Measurements from ENCODE around the gene LRP8. TPM values are rescaled to one million over a fixed set of nuclear protein-coding genes. Genes with fewer than 3 reads are reported as not detected.

Gene LRP8
- total RNA-seq, 1 donor: 27.6 TPM

GRCh38 chr1:53315046-53315445 lies 12.8 kb downstream of the LRP8 start:
- TF ChIP-seq, protein P1, sequence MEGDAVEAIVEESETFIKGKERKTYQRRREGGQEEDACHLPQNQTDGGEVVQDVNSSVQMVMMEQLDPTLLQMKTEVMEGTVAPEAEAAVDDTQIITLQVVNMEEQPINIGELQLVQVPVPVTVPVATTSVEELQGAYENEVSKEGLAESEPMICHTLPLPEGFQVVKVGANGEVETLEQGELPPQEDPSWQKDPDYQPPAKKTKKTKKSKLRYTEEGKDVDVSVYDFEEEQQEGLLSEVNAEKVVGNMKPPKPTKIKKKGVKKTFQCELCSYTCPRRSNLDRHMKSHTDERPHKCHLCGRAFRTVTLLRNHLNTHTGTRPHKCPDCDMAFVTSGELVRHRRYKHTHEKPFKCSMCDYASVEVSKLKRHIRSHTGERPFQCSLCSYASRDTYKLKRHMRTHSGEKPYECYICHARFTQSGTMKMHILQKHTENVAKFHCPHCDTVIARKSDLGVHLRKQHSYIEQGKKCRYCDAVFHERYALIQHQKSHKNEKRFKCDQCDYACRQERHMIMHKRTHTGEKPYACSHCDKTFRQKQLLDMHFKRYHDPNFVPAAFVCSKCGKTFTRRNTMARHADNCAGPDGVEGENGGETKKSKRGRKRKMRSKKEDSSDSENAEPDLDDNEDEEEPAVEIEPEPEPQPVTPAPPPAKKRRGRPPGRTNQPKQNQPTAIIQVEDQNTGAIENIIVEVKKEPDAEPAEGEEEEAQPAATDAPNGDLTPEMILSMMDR (IDR thresholded peaks at IDR 0.05; ENCODE audit: insufficient read depth, low read depth, low read length): no peak
- no peak overlapping the region for H3K4me3 ChIP-seq (ENCODE audit: low read depth, low read length)
- DNase-seq (ENCODE audit: low read depth): no peak

DNA sequence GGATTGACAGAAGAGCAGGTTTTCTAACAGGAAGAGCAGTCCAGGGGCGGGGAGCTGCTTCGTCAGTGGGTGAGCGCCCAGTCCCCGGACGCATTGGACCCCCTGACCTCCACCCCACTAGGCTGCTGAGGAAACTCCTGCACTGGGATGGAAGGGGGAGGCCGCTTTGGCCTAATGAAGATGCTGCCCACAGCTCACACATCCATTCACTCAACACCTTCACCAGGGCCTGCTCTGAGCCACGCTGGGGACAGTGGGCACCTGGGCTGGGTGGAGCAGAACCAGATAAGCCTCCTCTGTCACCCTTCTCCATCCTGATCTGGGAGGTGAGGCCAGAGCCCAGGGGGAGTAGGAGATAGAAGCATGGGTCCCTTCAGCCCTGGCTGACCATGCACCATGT lies 13.3 kb downstream of the LRP8 start:
- no peak overlapping the region for H3K4me3 ChIP-seq (ENCODE audit: low read depth, low read length)
- no peak for DNase-seq (ENCODE audit: low read depth)
- TF ChIP-seq, protein P1 (IDR thresholded peaks at IDR 0.05; ENCODE audit: insufficient read depth, low read depth, low read length): no peak

- TF ChIP-seq, protein P1 (IDR thresholded peaks at IDR 0.05; ENCODE audit: insufficient read depth, low read depth, low read length): no peak
- no peak for DNase-seq (ENCODE audit: low read depth)
- H3K4me3 ChIP-seq (ENCODE audit: low read depth, low read length): no peak overlapping the region
These were observed 13.8 kb downstream of the LRP8 start for GRCh38 chr1:53314096-53314495.

DNA sequence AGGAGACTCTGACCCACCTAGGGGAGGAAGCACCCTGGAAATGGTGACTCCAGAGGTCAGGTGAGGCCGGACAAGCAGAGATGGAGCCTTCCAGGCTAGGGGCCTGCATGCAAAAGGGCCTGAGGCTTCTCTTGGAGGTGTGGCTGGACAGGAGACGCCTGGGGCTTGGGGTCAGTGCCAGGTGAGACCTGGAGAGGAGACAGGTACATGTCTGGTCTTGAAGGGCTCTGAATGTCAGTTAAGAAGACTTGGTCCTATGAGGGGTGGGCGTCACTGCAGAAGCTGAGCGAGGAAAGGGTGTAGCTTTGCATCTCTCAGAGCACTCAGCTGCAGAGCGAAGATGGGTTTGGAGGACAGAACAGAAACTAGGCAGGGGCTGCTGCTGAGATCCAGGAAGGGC lies 14.3 kb downstream of the LRP8 start:
- DNase-seq (ENCODE audit: low read depth): no peak
- no peak overlapping the region for H3K4me3 ChIP-seq (ENCODE audit: low read depth, low read length)
- TF ChIP-seq, protein P1 (IDR thresholded peaks at IDR 0.05; ENCODE audit: insufficient read depth, low read depth, low read length): no peak

GRCh38 chr1:53311702-53312305 lies 16.1 kb downstream of the LRP8 start:
- TF ChIP-seq, protein P1 (IDR thresholded peaks at IDR 0.05; ENCODE audit: insufficient read depth, low read depth, low read length): no peak
- no peak overlapping the region for H3K4me3 ChIP-seq (ENCODE audit: low read depth, low read length)
- DNase-seq (ENCODE audit: low read depth): peak; percentile 35

DNA sequence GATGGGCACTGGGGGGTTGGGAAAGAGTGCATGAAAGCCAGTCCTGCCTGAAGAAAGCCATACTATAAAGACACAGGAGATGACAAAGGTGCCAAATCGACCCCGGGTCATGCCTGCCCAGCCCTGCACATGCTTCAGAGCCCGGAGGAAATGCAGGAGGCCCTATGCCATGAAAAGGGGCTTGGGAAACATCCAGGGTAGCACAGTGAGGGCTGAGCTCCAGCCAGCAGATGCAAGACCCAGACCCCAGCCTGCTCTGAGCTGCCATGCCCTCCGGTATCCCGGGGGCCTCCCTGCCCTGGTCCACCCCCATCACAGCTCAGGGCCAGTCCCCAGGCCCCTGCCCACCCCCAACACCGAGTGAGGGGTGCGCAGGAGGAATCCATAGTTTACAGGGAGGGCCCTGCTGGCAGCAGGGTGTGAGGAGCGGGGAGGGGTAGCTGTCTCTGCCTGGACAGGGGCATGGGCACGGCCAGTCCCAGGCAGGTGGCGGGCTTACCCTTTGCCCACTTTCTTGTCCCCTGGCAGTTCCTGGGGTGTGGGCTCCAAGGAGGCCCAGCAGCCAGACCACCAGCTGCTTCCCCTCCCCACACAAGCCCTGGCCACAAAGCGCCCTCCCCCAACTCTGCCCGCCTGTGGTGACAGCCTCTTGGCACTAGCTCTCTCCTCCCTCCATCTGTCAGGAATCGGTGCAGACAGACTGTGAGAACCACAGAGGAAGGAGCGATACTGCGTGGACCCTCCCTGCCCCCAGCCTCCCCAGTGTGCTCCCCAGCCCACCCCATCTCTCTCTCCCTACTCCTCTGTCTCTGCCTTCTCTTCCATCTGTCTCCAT lies 16.8 kb downstream of the LRP8 start:
- TF ChIP-seq, protein P1 (IDR thresholded peaks at IDR 0.05; ENCODE audit: insufficient read depth, low read depth, low read length): no peak
- DNase-seq (ENCODE audit: low read depth): no peak
- no peak overlapping the region for H3K4me3 ChIP-seq (ENCODE audit: low read depth, low read length)
